ENCODE measurements around the gene CDC7. TPM values are rescaled to one million over a fixed set of nuclear protein-coding genes. Genes with fewer than 3 reads are reported as not detected.
A peak's percentile ranks its signal among the peaks of the same experiment; 100 is the strongest.

CDC7 gene
- total RNA-seq, 1 experiment from 2014 or later: 41.6 TPM

- Histone ChIP-seq H4K20me1 (ENCODE audit: control insufficient read depth, insufficient read depth, insufficient read length) (no peaks in the 10 kb centered on the region), H3K4me1 (ENCODE audit: insufficient read depth, low read length) (no peaks in the 10 kb centered on the region), H2AFZ (ENCODE audit: low read length) (no peak overlapping the region), H2BK5ac (ENCODE audit: insufficient read length, low read length) (no peak overlapping the region), H3K9ac (ENCODE audit: extremely low read depth, insufficient read length, low read length) (peak overlapping the region; percentile 98), H4K5ac (ENCODE audit: insufficient read length, low read depth, low read length) (no peak overlapping the region), H2BK120ac (ENCODE audit: low read depth, low read length, poor library complexity, severe bottlenecking) (peak overlapping the region; percentile 41), H3K18ac (ENCODE audit: insufficient read length, low read depth, low read length) (no peak overlapping the region), H2BK15ac (ENCODE audit: low read depth, low read length) (no peak overlapping the region), H3K27ac (ENCODE audit: insufficient read length, low read depth, low read length) (no peak overlapping the region), H3K79me2 (ENCODE audit: insufficient read depth, low read length) (peaks cover 22% of the 10 kb centered on the region; the same call in 1 of the 2 replicates), H2BK12ac (ENCODE audit: insufficient read length, low read depth, low read length) (no peak overlapping the region), H3K14ac (ENCODE audit: insufficient read depth, low read length) (no peak overlapping the region), H3T11ph (ENCODE audit: low read length) (no peak overlapping the region), H3K56ac (ENCODE audit: insufficient read length, low read depth, low read length) (no peak overlapping the region), H3K27me3 (ENCODE audit: insufficient read depth, low read length) (no peaks in the 10 kb centered on the region), H3K9me3 (ENCODE audit: control insufficient read depth, low read depth, low read length) (no peaks in the 10 kb centered on the region), H3K79me1 (ENCODE audit: insufficient read depth, low read depth, low read length, poor library complexity, severe bottlenecking) (peaks cover 3% of the 10 kb centered on the region), H4K91ac (ENCODE audit: insufficient read length, low read depth, low read length) (no peak overlapping the region), H2AK5ac (ENCODE audit: insufficient read length, low read length) (no peak overlapping the region), H4K8ac (replicated peaks; ENCODE audit: insufficient read length, low read depth, low read length) (no peak overlapping the region), H2BK20ac (ENCODE audit: low read depth, low read length, poor library complexity, severe bottlenecking) (no peak overlapping the region), H3K4ac (ENCODE audit: low read depth, low read length) (no peak overlapping the region), H3K4me2 (ENCODE audit: insufficient read depth, insufficient read length, low read length) (peak overlapping the region; percentile 70), H3K23ac (ENCODE audit: insufficient read length, low read depth, low read length) (no peak overlapping the region), H3K23me2 (ENCODE audit: insufficient read length, low read depth, low read length, poor library complexity, severe bottlenecking) (peaks cover 9% of the 10 kb centered on the region)
- Mint-ChIP-seq H3K9me3 (no peaks in the 10 kb centered on the region), H3K36me3 (ENCODE audit: insufficient read depth in 1 of 3, low read depth in 3 of 3) (peaks cover 2 to 20% (median 12%) of the 10 kb centered on the region in 3 experiments; a peak in 6 of 7 replicates), H3K4me1 (peaks cover 34 to 36% of the 10 kb centered on the region in 2 experiments), H3K4me3 (no peak overlapping the region; a peak in 2 of 5 replicates), H3K27me3 (ENCODE audit: low read depth) (no peaks in the 10 kb centered on the region), H3K27ac (peak overlapping the region in 1 of 3 experiments; percentile 39; a peak in 2 of 7 replicates)
- WGBS (ENCODE audit: extremely low coverage, insufficient read length, low lambda C conversion rate): no CpG with 5 or more reads among the region's 5 CpGs
- no peak for DNase-seq
- no peak for TF ChIP-seq CTCF (conservative IDR thresholded peaks at IDR 0.05)
Measured at GRCh38 chr1:91501971-91502671, 1.5 kb downstream of the CDC7 start.
